Erythroblast (primary cell): ENCODE data around the gene XDH.

Experiments
- GATA1 ChIP-seq: IDR thresholded peaks from 2 replicates; pipeline ENCODE4 v1.6.1; 2011; ENCODE audit warnings: low read depth, mild to moderate bottlenecking, control low read depth, low read length, moderate library complexity
- POLR2A ChIP-seq: IDR thresholded peaks from 2 replicates; pipeline ENCODE4 v1.6.1; 2011; ENCODE audit warnings: mild to moderate bottlenecking, low read length

DNA sequence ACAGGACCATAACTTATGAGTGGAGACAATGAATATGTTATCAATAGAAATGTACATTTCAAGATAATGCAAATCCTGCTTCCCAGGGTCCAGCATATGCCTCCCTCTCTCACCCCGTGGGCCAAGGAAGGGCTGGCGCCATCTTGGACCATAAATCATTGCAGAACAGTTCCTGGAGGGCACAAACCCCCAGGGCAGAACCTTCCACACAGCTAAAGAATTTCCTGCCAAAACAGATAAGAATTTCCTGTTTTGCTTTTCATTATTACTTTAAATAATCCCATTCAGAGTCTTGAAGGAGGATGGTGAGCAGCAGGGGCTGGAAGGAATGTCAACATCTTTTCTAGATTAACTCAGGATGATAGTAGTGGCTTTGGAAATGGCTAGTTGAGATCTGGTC, 126.9 kb downstream of the XDH start:
- TF ChIP-seq POLR2A (no peak), GATA1 (no peak)
